Muscle of leg (tissue), 11 donors: Measurements from ENCODE around the gene MAN2A1. TPM values are rescaled to one million over a fixed set of nuclear protein-coding genes. Genes with fewer than 3 reads are reported as not detected.

Experiments
- DNase-seq: peaks from one replicate; pipeline ENCODE4 v3.0.0; 2013
- H3K27ac ChIP-seq: one replicate; pipeline ENCODE4 v1.5.1; 2013; ENCODE audit warnings: mild to moderate bottlenecking, low read length, control low read depth
- H3K27me3 ChIP-seq: one replicate; pipeline ENCODE4 v1.6.1; 2013; ENCODE audit warnings: low read length; ENCODE audit not compliant: control insufficient read depth, insufficient read depth
- H3K36me3 ChIP-seq: one replicate; pipeline ENCODE4 v1.6.1; 2013; ENCODE audit warnings: low read length; ENCODE audit not compliant: control insufficient read depth, insufficient read depth
- H3K4me1 ChIP-seq: one replicate; pipeline ENCODE4 v1.6.1; 2013; ENCODE audit warnings: low read length; ENCODE audit not compliant: control insufficient read depth, insufficient read depth
- H3K4me3 ChIP-seq: one replicate; pipeline ENCODE4 v1.5.1; 2013; ENCODE audit warnings: low read length, control low read depth
- H3K9me3 ChIP-seq: replicated peaks from 2 replicates; pipeline ENCODE4 v1.6.1; 2013; ENCODE audit warnings: low read depth, low read length; ENCODE audit not compliant: control insufficient read depth
- WGBS: methylation state at CpG from one replicate; pipeline ENCODE4 v1.1.5; 2013; ENCODE audit warnings: missing lambda C conversion rate; ENCODE audit not compliant: insufficient coverage; 5-methylcytosine and 5-hydroxymethylcytosine counted together
- polyA plus RNA-seq, 8 donors: library from polyadenylated mRNA; unstranded; fragments of 120-200 nt; gene quantifications; one replicate each; pipeline versions ENCODE4 v1.2.1 to v1.2.3, GENCODE V29; 2013; ENCODE audit warnings: inconsistent platforms in 1 of 8, low replicate concordance in 1 of 8; ENCODE audit not compliant: insufficient read length in 8 of 8, insufficient read depth in 1 of 8
- total RNA-seq: library from RNA; stranded (reverse); fragments of 120-200 nt; gene quantifications from one replicate; pipeline ENCODE4 v1.2.4, GENCODE V29; 2013

Gene MAN2A1
- total and polyA plus RNA-seq, 9 donors = 27.7 to 47.9 (median 37.4) TPM

DNA sequence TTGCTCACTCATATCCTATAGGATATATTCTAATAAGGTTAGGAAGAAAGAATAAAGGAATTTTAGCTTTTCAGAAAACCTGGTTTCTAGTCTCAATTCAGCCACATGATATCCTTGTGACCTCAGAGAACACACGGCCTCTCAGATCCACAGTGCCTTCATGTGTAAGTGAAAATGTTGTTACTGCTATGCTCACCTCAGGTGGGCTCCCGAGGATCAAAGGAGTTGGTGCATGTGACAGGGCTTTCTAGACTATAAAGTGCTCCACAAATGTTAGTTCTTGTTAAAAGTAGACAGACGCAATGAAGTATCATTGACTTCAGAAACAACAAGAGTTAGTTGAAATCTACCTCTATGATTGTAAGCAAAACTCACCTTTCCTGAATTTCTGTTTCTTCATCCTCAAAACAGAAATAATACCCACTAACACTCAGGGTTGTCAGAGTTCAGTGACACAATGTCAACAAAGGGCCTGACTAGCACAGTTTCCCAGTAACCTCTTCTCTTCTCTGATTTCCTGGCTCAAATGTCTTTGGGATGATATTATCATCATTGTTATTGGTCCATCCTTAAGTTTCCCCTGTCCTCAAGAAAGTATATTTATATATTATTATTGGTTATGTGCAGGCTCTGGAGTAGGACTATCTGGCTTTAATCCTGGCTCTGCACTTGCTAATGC is 36.0 kb upstream of the MAN2A1 start:
- no peak overlapping the region for H3K27ac ChIP-seq
- no peak overlapping the region for H3K4me3 ChIP-seq
- H3K9me3 ChIP-seq = no peaks in the 10 kb centered on the region
- no peaks in the 10 kb centered on the region for H3K36me3 ChIP-seq
- WGBS = no CpG with 5 or more reads among the region's 3 CpGs
- H3K4me1 ChIP-seq = peaks cover 17% of the 10 kb centered on the region
- H3K27me3 ChIP-seq = no peaks in the 10 kb centered on the region
- no peak for DNase-seq

DNA sequence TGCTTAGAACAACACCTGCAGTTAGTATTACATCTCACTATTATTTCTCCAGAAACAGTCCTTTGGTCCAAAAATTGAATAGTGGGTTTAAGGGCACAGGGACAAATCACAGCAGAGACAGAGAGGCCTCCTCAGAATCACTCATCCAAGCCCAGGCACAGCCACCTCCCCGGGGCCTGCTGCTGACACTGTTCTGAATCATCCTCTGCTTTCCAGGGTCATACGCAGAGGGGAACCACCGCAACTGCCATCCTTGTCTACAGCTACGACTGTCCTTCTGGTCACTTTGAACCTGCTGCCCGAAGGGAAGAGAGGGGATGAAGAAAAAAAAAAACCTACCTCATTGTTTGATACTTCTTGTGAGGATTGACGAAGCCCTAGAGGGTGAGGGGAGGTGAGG is 35.3 kb upstream of the MAN2A1 start:
- 60% methylated on average over 1 of the region's 6 CpGs for WGBS
- Histone ChIP-seq H3K27me3 (no peaks in the 10 kb centered on the region), H3K36me3 (no peaks in the 10 kb centered on the region), H3K9me3 (no peaks in the 10 kb centered on the region), H3K4me3 (no peak overlapping the region), H3K4me1 (peaks cover 14% of the 10 kb centered on the region), H3K27ac (no peak overlapping the region)
- DNase-seq = no peak

DNA sequence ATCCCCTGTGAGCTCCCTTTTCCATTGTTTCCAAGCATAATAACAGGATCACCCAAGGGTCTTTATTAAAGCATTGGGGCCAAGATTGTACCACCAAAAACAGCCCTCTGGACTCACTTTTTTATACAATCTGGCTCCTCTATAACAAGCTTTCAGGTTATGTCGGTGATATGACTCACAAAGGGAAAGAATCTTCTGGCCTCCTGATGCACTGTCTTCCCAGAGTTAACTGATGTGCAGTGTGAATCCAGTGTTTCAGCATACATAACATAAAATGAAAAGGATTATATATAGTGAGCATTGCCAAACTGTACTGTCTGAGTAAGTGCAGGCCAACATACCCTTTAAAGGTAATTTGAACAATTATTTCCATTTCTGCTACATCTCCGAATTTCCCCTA is 33.9 kb upstream of the MAN2A1 start:
- Histone ChIP-seq H3K4me1 (peaks cover 9% of the 10 kb centered on the region), H3K27ac (no peak overlapping the region), H3K4me3 (no peak overlapping the region), H3K36me3 (no peaks in the 10 kb centered on the region), H3K9me3 (no peaks in the 10 kb centered on the region), H3K27me3 (no peaks in the 10 kb centered on the region)
- DNase-seq = peak; percentile 40
- no CpG with 5 or more reads among the region's 2 CpGs for WGBS

DNA sequence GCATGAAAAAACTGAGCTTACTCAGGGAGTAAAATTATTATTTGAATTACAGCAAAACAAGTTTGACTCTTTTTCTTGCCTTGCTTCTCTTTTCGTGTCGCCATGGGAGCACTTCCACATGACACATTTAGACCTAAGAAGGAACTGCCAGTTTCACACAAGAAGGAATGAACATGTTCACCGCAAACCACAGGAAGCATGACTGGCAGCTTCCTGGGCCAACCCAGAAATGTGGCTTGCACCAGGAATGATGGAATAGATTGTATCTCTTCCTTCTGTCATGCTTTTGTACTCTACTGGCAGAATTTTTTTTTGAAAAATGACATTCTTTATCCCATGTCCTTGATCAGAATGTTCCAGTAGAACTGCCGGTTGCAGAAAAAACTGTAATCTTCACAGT is 32.9 kb upstream of the MAN2A1 start:
- whole genome bisulfite sequencing = 87% methylated on average over 1 of the region's 4 CpGs
- Histone ChIP-seq H3K27ac (no peak overlapping the region), H3K36me3 (no peaks in the 10 kb centered on the region), H3K9me3 (no peaks in the 10 kb centered on the region), H3K27me3 (no peaks in the 10 kb centered on the region), H3K4me3 (no peak overlapping the region), H3K4me1 (peaks cover 9% of the 10 kb centered on the region)
- peak; percentile 83 for DNase-seq

DNA sequence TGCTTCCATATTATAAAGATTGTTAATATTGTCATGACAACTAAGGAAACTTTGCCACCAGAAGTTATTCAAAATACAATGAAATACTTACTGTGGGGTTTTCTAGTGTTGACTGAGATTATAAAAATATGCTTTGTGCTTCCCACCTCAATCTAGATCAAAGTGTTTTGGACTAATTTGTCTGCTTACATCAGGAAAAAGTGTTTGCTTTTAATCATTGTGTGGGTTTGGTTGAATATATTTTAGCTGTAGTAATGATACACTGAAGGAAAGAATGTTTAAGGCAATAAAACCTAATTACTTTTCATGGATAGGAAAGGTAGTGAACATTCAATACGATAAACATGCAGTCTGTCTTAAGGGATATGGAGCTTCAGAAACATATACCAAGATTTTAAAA is 29.8 kb upstream of the MAN2A1 start:
- no peak for DNase-seq

DNA sequence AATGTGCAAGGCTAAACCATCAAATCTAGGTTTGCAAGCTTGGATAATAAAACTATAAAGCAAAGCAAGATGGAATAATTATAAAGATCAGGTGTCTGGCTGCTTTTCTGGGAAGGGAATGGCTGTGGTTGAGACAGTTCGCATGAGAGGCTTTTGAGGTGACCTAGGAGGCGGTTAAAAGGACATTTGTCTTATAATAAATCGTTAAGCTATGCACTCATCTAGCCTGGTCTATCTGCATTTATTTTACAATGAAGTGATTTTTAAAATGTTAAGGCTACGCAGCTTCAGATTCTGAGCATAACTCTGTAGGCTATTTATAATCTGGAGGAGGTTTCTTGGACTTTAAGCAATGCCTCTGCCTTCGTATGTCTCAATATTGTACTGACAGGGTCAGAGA is 29.4 kb upstream of the MAN2A1 start:
- WGBS = no CpG with 5 or more reads among the region's 5 CpGs
- Histone ChIP-seq H3K4me3 (no peak overlapping the region), H3K27me3 (no peaks in the 10 kb centered on the region), H3K9me3 (no peaks in the 10 kb centered on the region), H3K4me1 (no peaks in the 10 kb centered on the region), H3K36me3 (no peaks in the 10 kb centered on the region), H3K27ac (no peak overlapping the region)
- no peak for DNase-seq

More for the DNA sequence above, 29.8 kb upstream of the MAN2A1 start:
- no peaks in the 10 kb centered on the region for H3K4me1 ChIP-seq
- no peaks in the 10 kb centered on the region for H3K36me3 ChIP-seq
- H3K27me3 ChIP-seq = no peaks in the 10 kb centered on the region
- H3K4me3 ChIP-seq = no peak overlapping the region
- H3K9me3 ChIP-seq = no peaks in the 10 kb centered on the region
- WGBS = no CpG with 5 or more reads among the region's 1 CpG
- H3K27ac ChIP-seq = no peak overlapping the region

DNA sequence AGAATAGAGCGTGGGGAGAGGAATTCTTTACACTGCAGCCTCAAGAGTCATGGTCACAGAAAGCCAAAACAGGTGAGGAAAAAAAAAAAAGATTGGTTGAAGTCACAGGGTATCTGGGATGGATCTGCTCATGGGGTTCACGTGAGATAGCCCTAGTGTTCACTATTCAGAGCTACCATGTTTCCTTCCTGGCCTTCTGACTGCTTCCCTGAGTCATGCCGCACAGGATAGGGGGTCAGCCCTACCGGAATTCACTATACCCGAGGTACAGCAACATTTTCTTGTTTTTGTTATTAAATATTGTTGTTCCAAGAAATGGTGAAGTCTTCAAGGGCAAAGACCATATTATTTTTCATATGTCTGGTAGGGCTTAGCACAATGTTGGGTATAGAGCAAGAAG is 21.5 kb upstream of the MAN2A1 start:
- 88% methylated on average over 2 of the region's 5 CpGs for WGBS

DNA sequence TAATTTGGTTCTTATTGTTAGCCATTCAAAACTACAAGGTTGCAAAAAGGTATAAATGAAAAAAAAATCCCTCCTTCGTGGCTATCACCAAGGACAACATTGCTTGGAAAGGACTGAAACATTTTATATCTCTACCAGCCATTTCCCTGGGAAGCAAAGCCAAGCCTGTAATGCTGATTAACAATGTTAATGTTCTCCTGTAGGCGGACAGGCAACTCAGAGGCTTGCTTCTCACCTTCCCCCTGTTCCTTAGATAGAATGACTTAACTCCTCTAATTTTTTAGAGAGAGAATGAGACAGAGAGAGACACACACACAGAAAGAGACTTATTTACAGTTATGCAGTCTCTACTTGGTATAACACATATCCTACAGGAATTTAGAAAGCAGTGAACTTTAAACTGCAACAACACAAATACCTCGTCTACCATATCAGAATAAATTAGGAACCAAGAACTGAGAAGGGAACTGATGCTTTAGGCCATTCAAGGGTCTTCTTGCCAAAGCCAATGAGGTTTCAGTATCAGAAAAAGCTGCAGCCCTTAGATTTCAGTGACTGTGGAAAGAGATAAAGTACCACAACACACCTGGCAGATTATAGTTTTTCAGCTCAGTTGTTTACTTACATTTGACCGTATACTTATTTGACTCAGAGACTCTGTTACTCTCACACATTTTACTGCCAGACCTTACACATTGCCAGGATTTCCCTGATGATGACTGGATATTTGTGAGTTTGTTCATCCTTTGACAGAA is 20.9 kb upstream of the MAN2A1 start:
- H3K9me3 ChIP-seq = no peaks in the 10 kb centered on the region
- H3K27ac ChIP-seq = no peak overlapping the region
- no peak overlapping the region for H3K4me3 ChIP-seq
- no CpG with 5 or more reads among the region's 4 CpGs for WGBS
- DNase-seq = no peak
- H3K27me3 ChIP-seq = no peaks in the 10 kb centered on the region
- no peaks in the 10 kb centered on the region for H3K36me3 ChIP-seq
- no peaks in the 10 kb centered on the region for H3K4me1 ChIP-seq

More for the DNA sequence above, 21.5 kb upstream of the MAN2A1 start:
- H3K4me3 ChIP-seq = no peak overlapping the region
- no peaks in the 10 kb centered on the region for H3K9me3 ChIP-seq
- no peaks in the 10 kb centered on the region for H3K27me3 ChIP-seq
- no peak for DNase-seq
- H3K36me3 ChIP-seq = no peaks in the 10 kb centered on the region
- H3K4me1 ChIP-seq = no peaks in the 10 kb centered on the region
- H3K27ac ChIP-seq = no peak overlapping the region

DNA sequence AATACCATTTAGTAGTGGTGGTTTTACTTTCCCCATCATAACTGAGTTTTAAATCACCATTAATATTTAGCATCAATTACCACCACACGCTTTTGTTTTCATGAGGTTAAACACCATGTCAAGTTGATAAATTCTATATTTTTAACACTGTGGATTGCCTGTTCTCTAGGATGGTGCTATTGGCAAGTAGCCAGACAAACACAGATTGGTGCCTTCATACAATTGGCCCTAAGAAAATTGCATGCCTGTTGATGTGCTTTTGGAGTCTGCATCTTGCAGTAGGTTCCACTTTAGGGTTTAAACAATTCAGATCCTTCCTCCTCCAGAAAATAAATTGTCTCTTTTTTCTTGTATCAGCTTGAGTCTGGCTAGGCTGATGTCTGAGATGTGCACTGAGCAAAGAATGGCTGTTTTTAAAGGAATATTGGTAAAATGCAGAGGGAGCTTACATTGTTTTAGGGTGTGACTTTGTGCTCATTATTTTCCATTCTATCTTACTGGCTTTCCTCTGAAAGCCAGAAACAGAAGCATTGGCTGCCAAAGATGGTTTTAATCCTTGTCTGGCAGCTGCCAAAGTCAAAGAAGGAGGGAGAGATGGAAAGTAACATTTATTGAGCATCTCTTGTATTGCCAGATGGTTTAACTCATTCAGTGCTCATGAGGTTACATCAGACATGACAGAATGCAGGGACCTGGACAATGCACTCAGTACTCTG is 19.6 kb upstream of the MAN2A1 start:
- Histone ChIP-seq H3K27me3 (no peaks in the 10 kb centered on the region), H3K36me3 (no peaks in the 10 kb centered on the region), H3K4me3 (no peak overlapping the region), H3K4me1 (no peaks in the 10 kb centered on the region), H3K27ac (no peak overlapping the region), H3K9me3 (no peaks in the 10 kb centered on the region)
- WGBS = no CpG with 5 or more reads among the region's 1 CpG
- DNase-seq = peak; percentile 39

DNA sequence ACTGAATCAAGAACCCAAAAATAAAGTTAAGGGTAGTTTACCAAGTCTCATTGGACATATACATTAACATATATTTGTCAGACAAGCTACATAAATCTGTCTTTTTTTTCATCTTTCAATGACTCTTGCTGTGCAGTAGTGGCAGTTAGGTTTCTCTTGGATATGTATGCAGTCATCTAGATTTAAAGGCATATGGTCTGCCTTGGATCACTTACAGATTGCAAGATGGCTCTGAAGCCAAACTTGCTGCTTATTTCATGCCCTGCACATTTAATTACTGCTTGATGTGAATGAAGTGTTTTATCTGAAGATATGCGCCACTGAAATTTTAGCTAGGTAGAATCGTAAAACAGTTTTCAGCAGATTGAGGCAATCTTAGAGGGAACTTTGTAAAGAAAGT is 18.6 kb upstream of the MAN2A1 start:
- no peaks in the 10 kb centered on the region for H3K36me3 ChIP-seq
- H3K4me1 ChIP-seq = no peaks in the 10 kb centered on the region
- H3K27me3 ChIP-seq = no peaks in the 10 kb centered on the region
- H3K4me3 ChIP-seq = no peak overlapping the region
- no peaks in the 10 kb centered on the region for H3K9me3 ChIP-seq
- no peak for DNase-seq
- 65% methylated on average over 2 of the region's 2 CpGs for WGBS
- H3K27ac ChIP-seq = no peak overlapping the region
